ENCODE data around the gene CHID1. TPM values are rescaled to one million over a fixed set of nuclear protein-coding genes. Genes with fewer than 3 reads are reported as not detected.

The CHID1 gene
- total and polyA plus RNA-seq, 9 of the 15 experiments (the other 6 are each of a cell fraction or from before 2014, with no cell fraction given) = 15.1 to 108 (median 39.8) TPM

DNA sequence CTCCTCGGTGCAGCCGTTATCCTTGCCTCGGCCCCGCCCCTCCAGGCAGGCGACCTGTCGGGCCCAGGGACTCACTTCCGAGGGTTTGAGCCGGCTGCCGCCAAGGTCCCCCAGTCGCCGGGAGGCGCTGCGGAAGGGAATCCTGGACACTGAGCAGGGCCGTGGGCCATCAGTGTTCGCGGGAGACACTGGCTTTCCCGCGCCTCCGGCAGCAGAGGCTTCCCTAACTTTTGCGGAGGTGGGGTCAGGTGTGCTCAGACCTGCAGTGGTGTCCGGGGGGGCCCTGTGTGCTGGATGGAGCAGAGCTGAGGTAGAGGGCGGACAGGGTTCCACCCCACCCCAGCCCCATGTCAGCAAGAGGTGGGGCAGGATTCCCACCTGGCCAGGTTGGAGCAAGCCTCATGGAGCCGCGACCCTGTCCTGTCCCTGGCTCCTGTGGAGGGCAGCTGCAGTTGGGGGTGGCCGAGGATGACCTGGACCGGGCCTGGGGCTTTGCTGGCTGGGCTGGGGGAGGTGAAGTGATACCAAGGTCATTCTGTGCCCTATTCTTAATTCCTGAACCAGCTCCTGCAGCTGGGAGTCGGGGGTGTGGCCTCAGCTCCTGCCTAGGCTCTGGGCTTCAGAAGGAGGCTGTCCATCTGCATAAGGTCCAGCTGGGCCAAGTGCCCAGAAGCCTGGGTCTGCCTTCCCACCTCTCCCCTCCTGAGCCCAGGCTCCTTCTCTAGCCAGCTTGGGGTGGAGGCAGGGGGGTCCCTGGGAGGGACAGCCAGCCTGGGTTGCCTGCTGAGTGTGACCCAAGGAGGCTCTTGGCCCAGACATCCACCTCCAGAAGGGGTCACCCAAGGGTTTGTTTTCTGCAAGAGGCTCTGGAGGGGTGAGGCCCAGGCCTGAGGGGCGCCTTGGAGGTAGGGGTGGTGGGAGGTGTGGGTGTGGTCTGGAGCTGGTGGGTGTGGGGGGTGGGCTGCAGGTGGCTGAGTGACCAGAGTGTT is 59.5 kb downstream of the CHID1 start (continued):
- peak; percentile 64; the same call in 1 of the 2 replicates for TF ChIP-seq ZBTB33 (CRISPR knock-in tag; IDR thresholded peaks at IDR 0.05)
- TF ChIP-seq TSC22D4 (tag; IDR thresholded peaks at IDR 0.05) = no peak
- no peak for TF ChIP-seq THRAP3 (IDR thresholded peaks at IDR 0.05; ENCODE audit: borderline replicate concordance)
- no peak for TF ChIP-seq ZNF12 (CRISPR knock-in tag; IDR thresholded peaks at IDR 0.05)
- TF ChIP-seq SMC3 (conservative IDR thresholded peaks at IDR 0.05; ENCODE audit: insufficient read depth, low read depth, low read length) = peak; percentile 28; the same call in 1 of the 2 replicates
- TF ChIP-seq, protein P1, sequence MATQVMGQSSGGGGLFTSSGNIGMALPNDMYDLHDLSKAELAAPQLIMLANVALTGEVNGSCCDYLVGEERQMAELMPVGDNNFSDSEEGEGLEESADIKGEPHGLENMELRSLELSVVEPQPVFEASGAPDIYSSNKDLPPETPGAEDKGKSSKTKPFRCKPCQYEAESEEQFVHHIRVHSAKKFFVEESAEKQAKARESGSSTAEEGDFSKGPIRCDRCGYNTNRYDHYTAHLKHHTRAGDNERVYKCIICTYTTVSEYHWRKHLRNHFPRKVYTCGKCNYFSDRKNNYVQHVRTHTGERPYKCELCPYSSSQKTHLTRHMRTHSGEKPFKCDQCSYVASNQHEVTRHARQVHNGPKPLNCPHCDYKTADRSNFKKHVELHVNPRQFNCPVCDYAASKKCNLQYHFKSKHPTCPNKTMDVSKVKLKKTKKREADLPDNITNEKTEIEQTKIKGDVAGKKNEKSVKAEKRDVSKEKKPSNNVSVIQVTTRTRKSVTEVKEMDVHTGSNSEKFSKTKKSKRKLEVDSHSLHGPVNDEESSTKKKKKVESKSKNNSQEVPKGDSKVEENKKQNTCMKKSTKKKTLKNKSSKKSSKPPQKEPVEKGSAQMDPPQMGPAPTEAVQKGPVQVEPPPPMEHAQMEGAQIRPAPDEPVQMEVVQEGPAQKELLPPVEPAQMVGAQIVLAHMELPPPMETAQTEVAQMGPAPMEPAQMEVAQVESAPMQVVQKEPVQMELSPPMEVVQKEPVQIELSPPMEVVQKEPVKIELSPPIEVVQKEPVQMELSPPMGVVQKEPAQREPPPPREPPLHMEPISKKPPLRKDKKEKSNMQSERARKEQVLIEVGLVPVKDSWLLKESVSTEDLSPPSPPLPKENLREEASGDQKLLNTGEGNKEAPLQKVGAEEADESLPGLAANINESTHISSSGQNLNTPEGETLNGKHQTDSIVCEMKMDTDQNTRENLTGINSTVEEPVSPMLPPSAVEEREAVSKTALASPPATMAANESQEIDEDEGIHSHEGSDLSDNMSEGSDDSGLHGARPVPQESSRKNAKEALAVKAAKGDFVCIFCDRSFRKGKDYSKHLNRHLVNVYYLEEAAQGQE (IDR thresholded peaks at IDR 0.05; ENCODE audit: borderline replicate concordance) = peak; percentile 26; the same call in 1 of the 2 replicates
- TF ChIP-seq, protein P1 (CRISPR knock-in tag; IDR thresholded peaks at IDR 0.05; ENCODE audit: low read depth) = no peak
- TF ChIP-seq, protein P2, sequence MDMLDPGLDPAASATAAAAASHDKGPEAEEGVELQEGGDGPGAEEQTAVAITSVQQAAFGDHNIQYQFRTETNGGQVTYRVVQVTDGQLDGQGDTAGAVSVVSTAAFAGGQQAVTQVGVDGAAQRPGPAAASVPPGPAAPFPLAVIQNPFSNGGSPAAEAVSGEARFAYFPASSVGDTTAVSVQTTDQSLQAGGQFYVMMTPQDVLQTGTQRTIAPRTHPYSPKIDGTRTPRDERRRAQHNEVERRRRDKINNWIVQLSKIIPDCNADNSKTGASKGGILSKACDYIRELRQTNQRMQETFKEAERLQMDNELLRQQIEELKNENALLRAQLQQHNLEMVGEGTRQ (CRISPR knock-in tag; IDR thresholded peaks at IDR 0.05) = no peak
- no peak for TF ChIP-seq NFATC3 (IDR thresholded peaks at IDR 0.05)
- TF ChIP-seq ZBTB7A (IDR thresholded peaks at IDR 0.05; ENCODE audit: borderline replicate concordance, control insufficient read depth, low read depth, low read length) = peak; percentile 32; the same call in 1 of the 2 replicates
- 0 out of 2 replicates have a peak, but pooled peaks have one; percentile 24 for TF ChIP-seq TFAP4 (CRISPR knock-in tag; IDR thresholded peaks at IDR 0.05; ENCODE audit: borderline replicate concordance)
- no peak for TF ChIP-seq SAFB2 (IDR thresholded peaks at IDR 0.05; ENCODE audit: borderline replicate concordance, low read depth, low read length, severe bottlenecking)
- TF ChIP-seq RBM25 (IDR thresholded peaks at IDR 0.05; ENCODE audit: low read depth, low read length, severe bottlenecking) = no peak
